ENCODE data around the gene SPDYE2. TPM values are rescaled to one million over a fixed set of nuclear protein-coding genes. Genes with fewer than 3 reads are reported as not detected.
"Not testable (repeated sequence)": the region's sequence is repeated elsewhere in the genome, so short reads cannot be mapped to it uniquely, and the experiment has no call there.

The SPDYE2 gene
- total RNA-seq, 2 donors from 2014 or later, result not detected

- H3K27me3 Mint-ChIP-seq (ENCODE audit: insufficient read depth); H3K4me3 Mint-ChIP-seq; H3K9ac ChIP-seq (ENCODE audit: extremely low read depth, low read length, poor library complexity, severe bottlenecking); H3K4me1 ChIP-seq (ENCODE audit: control insufficient read depth, insufficient read depth, low read length); H3K27ac ChIP-seq (ENCODE audit: low read depth, low read length); H3K9me3 Mint-ChIP-seq; H3K36me3 ChIP-seq (ENCODE audit: control insufficient read depth, insufficient read depth, low read length); H3K27me3 ChIP-seq (ENCODE audit: control insufficient read depth, insufficient read depth, low read length, poor library complexity, severe bottlenecking); H3K27ac Mint-ChIP-seq; H3K9me3 ChIP-seq (ENCODE audit: control insufficient read depth, low read length); H3K36me3 Mint-ChIP-seq (ENCODE audit: low read depth); DNase-seq; H3K4me1 Mint-ChIP-seq; H3K4me3 ChIP-seq (ENCODE audit: low read length): not testable (repeated sequence)
- no CpG with 5 or more reads among the region's 5 CpGs for WGBS, 2 experiments (ENCODE audit: insufficient coverage in 1 of 2, insufficient read length in 1 of 2)
Measured at GRCh38 chr7:102583495-102583894, 32.5 kb downstream of the SPDYE2 start.

DNA sequence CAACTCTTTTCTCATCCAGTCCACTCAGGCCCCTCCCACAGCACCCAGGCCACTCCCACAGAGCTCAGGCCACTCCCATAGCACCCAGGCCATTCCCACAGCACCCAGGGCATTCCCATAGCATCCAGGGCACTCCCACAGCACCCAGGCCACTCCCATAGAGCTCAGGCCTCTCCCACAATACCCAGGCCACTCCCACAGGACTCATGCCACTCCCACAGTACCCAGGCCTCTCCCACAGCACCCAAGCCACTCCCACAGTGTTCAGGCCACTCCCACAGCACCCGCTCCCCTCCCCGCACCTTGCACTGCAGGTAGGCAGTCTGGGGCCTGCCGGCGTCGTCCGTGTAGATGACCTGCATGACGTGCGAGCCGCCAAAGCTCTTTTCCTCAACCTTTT lies 38.8 kb downstream of the SPDYE2 start:
- H3K9me3 Mint-ChIP-seq; H3K9me3 ChIP-seq (ENCODE audit: control insufficient read depth, low read length); H3K4me3 Mint-ChIP-seq; H3K27me3 ChIP-seq (ENCODE audit: control insufficient read depth, insufficient read depth, low read length, poor library complexity, severe bottlenecking); H3K27ac ChIP-seq (ENCODE audit: low read depth, low read length); H3K9ac ChIP-seq (ENCODE audit: extremely low read depth, low read length, poor library complexity, severe bottlenecking); H3K4me1 ChIP-seq (ENCODE audit: control insufficient read depth, insufficient read depth, low read length); H3K36me3 ChIP-seq (ENCODE audit: control insufficient read depth, insufficient read depth, low read length); H3K4me3 ChIP-seq (ENCODE audit: low read length); DNase-seq; H3K27ac Mint-ChIP-seq; H3K4me1 Mint-ChIP-seq; H3K36me3 Mint-ChIP-seq (ENCODE audit: low read depth); H3K27me3 Mint-ChIP-seq (ENCODE audit: insufficient read depth): not testable (repeated sequence)
- no CpG with 5 or more reads among the region's 9 CpGs for WGBS, 2 experiments (ENCODE audit: insufficient coverage in 1 of 2, insufficient read length in 1 of 2)

- not testable (repeated sequence) for H3K27me3 ChIP-seq (ENCODE audit: control insufficient read depth, insufficient read depth, low read length, poor library complexity, severe bottlenecking); H3K27me3 Mint-ChIP-seq (ENCODE audit: insufficient read depth); H3K27ac ChIP-seq (ENCODE audit: low read depth, low read length); H3K4me1 ChIP-seq (ENCODE audit: control insufficient read depth, insufficient read depth, low read length); H3K9me3 Mint-ChIP-seq; H3K4me1 Mint-ChIP-seq; H3K9me3 ChIP-seq (ENCODE audit: control insufficient read depth, low read length); H3K36me3 ChIP-seq (ENCODE audit: control insufficient read depth, insufficient read depth, low read length); H3K36me3 Mint-ChIP-seq (ENCODE audit: low read depth); H3K9ac ChIP-seq (ENCODE audit: extremely low read depth, low read length, poor library complexity, severe bottlenecking); DNase-seq; H3K4me3 Mint-ChIP-seq; H3K27ac Mint-ChIP-seq; H3K4me3 ChIP-seq (ENCODE audit: low read length)
- 20 to 29% methylated on average over 1 to 5 of the region's 26 CpGs for WGBS, 2 experiments (ENCODE audit: insufficient coverage in 1 of 2, insufficient read length in 1 of 2)
Measured at GRCh38 chr7:102592477-102593019, 41.5 kb downstream of the SPDYE2 start.

GRCh38 chr7:102593637-102594334 lies 42.8 kb downstream of the SPDYE2 start:
- H3K9me3 ChIP-seq (ENCODE audit: control insufficient read depth, low read length); H3K27me3 ChIP-seq (ENCODE audit: control insufficient read depth, insufficient read depth, low read length, poor library complexity, severe bottlenecking); H3K27ac Mint-ChIP-seq; H3K27me3 Mint-ChIP-seq (ENCODE audit: insufficient read depth); H3K4me3 Mint-ChIP-seq; H3K9me3 Mint-ChIP-seq; H3K4me1 ChIP-seq (ENCODE audit: control insufficient read depth, insufficient read depth, low read length); H3K27ac ChIP-seq (ENCODE audit: low read depth, low read length); H3K4me1 Mint-ChIP-seq; H3K4me3 ChIP-seq (ENCODE audit: low read length); H3K36me3 ChIP-seq (ENCODE audit: control insufficient read depth, insufficient read depth, low read length); DNase-seq; H3K9ac ChIP-seq (ENCODE audit: extremely low read depth, low read length, poor library complexity, severe bottlenecking); H3K36me3 Mint-ChIP-seq (ENCODE audit: low read depth): not testable (repeated sequence)
- WGBS, 2 experiments (ENCODE audit: insufficient coverage in 1 of 2, insufficient read length in 1 of 2), result no CpG with 5 or more reads among the region's 68 CpGs

DNA sequence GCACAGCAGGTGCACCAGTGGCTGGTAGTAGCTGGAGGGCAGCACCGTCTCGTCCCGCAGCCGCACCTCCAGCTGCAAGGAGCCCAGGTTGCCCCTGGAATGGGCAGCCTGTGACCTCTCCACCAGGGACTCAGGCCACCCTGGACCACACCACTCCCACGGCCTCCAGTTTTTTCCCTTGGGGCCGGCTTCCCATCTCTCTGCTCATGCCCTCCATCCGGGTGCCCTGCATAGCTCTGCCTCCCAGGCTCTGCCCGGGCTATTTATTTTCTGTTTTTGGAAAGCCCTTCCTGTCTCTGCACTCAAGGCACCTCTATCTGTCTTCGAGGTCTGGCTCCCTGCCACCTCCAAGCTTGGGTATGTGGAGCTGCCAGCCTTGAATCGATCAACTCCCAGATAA lies 45.0 kb downstream of the SPDYE2 start:
- not testable (repeated sequence) for H3K27ac ChIP-seq (ENCODE audit: low read depth, low read length); H3K27me3 ChIP-seq (ENCODE audit: control insufficient read depth, insufficient read depth, low read length, poor library complexity, severe bottlenecking); H3K4me3 ChIP-seq (ENCODE audit: low read length); H3K36me3 Mint-ChIP-seq (ENCODE audit: low read depth); H3K27ac Mint-ChIP-seq; H3K4me1 Mint-ChIP-seq; H3K9ac ChIP-seq (ENCODE audit: extremely low read depth, low read length, poor library complexity, severe bottlenecking); H3K36me3 ChIP-seq (ENCODE audit: control insufficient read depth, insufficient read depth, low read length); H3K4me3 Mint-ChIP-seq; DNase-seq; H3K9me3 Mint-ChIP-seq; H3K27me3 Mint-ChIP-seq (ENCODE audit: insufficient read depth); H3K4me1 ChIP-seq (ENCODE audit: control insufficient read depth, insufficient read depth, low read length); H3K9me3 ChIP-seq (ENCODE audit: control insufficient read depth, low read length)
- WGBS, 2 experiments (ENCODE audit: insufficient coverage in 1 of 2, insufficient read length in 1 of 2), result 91 to 100% methylated on average over 2 to 3 of the region's 10 CpGs

DNA sequence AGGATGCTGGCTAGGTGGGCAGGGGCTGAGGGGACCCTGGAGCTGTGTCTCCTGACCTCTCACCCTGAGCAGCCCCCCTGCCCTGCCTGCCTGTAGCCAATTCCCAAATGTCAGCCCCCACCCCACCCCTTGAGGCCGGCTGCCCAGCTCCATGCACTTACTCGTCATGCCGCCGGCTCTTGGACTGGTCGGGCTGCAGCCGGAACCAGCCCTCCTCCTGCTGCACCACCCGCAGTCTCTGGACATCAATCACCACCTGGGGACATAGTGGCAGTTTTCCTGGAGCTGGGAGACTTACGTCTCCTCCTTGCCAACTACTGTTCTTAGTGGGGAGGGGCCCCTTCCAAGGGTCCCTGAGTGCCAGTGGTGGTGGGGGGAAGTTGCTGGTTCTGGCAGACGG lies 48.7 kb downstream of the SPDYE2 start:
- H3K27me3 ChIP-seq (ENCODE audit: control insufficient read depth, insufficient read depth, low read length, poor library complexity, severe bottlenecking); H3K27ac Mint-ChIP-seq; H3K9me3 Mint-ChIP-seq; H3K9me3 ChIP-seq (ENCODE audit: control insufficient read depth, low read length); H3K4me3 ChIP-seq (ENCODE audit: low read length); H3K27ac ChIP-seq (ENCODE audit: low read depth, low read length); H3K36me3 ChIP-seq (ENCODE audit: control insufficient read depth, insufficient read depth, low read length); H3K27me3 Mint-ChIP-seq (ENCODE audit: insufficient read depth); H3K9ac ChIP-seq (ENCODE audit: extremely low read depth, low read length, poor library complexity, severe bottlenecking); H3K36me3 Mint-ChIP-seq (ENCODE audit: low read depth); DNase-seq; H3K4me3 Mint-ChIP-seq; H3K4me1 Mint-ChIP-seq; H3K4me1 ChIP-seq (ENCODE audit: control insufficient read depth, insufficient read depth, low read length): not testable (repeated sequence)
- WGBS, 2 experiments (ENCODE audit: insufficient coverage in 1 of 2, insufficient read length in 1 of 2), result no CpG with 5 or more reads among the region's 9 CpGs

DNA sequence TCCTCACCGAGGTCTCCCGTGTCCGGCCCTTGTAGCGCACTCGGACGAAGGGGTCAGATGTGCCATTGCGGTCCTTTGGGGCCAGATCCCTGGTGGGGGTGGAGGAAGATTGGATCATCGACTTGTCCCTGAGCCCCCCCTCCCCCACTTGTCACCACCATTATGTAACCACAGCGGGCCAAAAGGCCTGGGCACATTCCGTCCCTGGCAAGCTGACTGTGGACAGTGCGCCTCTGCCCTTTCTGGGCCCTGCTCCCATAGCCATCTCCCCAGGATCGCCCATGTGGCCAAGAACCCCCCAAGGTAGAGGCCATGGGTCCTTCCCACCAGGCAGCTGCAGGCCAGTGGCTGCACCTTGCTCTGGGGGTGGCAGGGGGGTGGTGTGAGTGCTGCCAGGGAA lies 51.3 kb downstream of the SPDYE2 start:
- H3K36me3 ChIP-seq (ENCODE audit: control insufficient read depth, insufficient read depth, low read length); H3K4me1 ChIP-seq (ENCODE audit: control insufficient read depth, insufficient read depth, low read length); H3K27me3 ChIP-seq (ENCODE audit: control insufficient read depth, insufficient read depth, low read length, poor library complexity, severe bottlenecking); H3K27ac Mint-ChIP-seq; H3K9me3 Mint-ChIP-seq; H3K4me1 Mint-ChIP-seq; H3K36me3 Mint-ChIP-seq (ENCODE audit: low read depth); H3K9ac ChIP-seq (ENCODE audit: extremely low read depth, low read length, poor library complexity, severe bottlenecking); H3K27me3 Mint-ChIP-seq (ENCODE audit: insufficient read depth); H3K4me3 ChIP-seq (ENCODE audit: low read length); H3K27ac ChIP-seq (ENCODE audit: low read depth, low read length); H3K4me3 Mint-ChIP-seq; DNase-seq; H3K9me3 ChIP-seq (ENCODE audit: control insufficient read depth, low read length): not testable (repeated sequence)
- no CpG with 5 or more reads among the region's 12 CpGs for WGBS, 2 experiments (ENCODE audit: insufficient coverage in 1 of 2, insufficient read length in 1 of 2)
